Measurements from ENCODE around the gene KLF1.

GRCh38 chr19:12836529-12836863 lies 50.5 kb downstream of the KLF1 start:
- TF ChIP-seq ZNF70 (CRISPR knock-in tag; IDR thresholded peaks at IDR 0.05) (0 out of 2 replicates have a peak, but pooled peaks have one; percentile 22), TSHZ2 (CRISPR knock-in tag; IDR thresholded peaks at IDR 0.05) (no peak)
